ENCODE measurements around the gene CDAN1.

The CDAN1 gene

DNA sequence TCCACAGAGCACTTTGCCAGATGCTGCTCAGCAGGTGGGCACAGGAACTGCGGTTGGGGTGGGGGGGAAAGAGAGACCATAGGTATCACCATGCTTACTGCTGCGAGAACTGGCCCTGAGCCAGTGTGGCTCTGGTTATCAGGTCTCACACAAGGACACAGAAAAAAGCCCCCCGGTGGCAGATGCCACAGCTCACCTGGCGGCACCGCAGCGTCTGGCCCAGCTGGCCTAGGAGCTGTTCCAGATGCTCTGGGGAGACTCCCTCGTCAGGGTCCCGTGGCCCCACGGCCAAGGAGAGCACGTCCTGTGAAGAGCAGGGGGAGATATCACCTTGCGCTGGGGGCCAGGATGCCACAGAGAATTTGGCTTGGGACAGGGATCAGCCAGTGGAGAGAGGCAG lies 10.8 kb downstream of the CDAN1 start:
- no peak overlapping the region for H3K4me3 ChIP-seq (ENCODE audit: low read depth, low read length)
- DNase-seq (ENCODE audit: low read depth), result no peak
- TF ChIP-seq MYC (IDR thresholded peaks at IDR 0.05; ENCODE audit: low read depth, low read length) (no peak), POLR2A (IDR thresholded peaks at IDR 0.05; ENCODE audit: extremely low read depth, insufficient read length) (no peak)
- TF ChIP-seq, protein P1, sequence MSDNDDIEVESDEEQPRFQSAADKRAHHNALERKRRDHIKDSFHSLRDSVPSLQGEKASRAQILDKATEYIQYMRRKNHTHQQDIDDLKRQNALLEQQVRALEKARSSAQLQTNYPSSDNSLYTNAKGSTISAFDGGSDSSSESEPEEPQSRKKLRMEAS (IDR thresholded peaks at IDR 0.05; ENCODE audit: low read depth, low read length), result no peak
- TF ChIP-seq, protein P2, sequence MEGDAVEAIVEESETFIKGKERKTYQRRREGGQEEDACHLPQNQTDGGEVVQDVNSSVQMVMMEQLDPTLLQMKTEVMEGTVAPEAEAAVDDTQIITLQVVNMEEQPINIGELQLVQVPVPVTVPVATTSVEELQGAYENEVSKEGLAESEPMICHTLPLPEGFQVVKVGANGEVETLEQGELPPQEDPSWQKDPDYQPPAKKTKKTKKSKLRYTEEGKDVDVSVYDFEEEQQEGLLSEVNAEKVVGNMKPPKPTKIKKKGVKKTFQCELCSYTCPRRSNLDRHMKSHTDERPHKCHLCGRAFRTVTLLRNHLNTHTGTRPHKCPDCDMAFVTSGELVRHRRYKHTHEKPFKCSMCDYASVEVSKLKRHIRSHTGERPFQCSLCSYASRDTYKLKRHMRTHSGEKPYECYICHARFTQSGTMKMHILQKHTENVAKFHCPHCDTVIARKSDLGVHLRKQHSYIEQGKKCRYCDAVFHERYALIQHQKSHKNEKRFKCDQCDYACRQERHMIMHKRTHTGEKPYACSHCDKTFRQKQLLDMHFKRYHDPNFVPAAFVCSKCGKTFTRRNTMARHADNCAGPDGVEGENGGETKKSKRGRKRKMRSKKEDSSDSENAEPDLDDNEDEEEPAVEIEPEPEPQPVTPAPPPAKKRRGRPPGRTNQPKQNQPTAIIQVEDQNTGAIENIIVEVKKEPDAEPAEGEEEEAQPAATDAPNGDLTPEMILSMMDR (IDR thresholded peaks at IDR 0.05; ENCODE audit: low read depth, low read length), result no peak

GRCh38 chr15:42725331-42725903 lies 11.5 kb downstream of the CDAN1 start:
- H3K4me3 ChIP-seq (ENCODE audit: low read depth, low read length), result no peak overlapping the region
- DNase-seq (ENCODE audit: low read depth), result no peak
- TF ChIP-seq, protein P2 (IDR thresholded peaks at IDR 0.05; ENCODE audit: low read depth, low read length), result no peak
- TF ChIP-seq POLR2A (IDR thresholded peaks at IDR 0.05; ENCODE audit: extremely low read depth, insufficient read length) (no peak), MYC (IDR thresholded peaks at IDR 0.05; ENCODE audit: low read depth, low read length) (no peak)
- TF ChIP-seq, protein P1 (IDR thresholded peaks at IDR 0.05; ENCODE audit: low read depth, low read length), result no peak

DNA sequence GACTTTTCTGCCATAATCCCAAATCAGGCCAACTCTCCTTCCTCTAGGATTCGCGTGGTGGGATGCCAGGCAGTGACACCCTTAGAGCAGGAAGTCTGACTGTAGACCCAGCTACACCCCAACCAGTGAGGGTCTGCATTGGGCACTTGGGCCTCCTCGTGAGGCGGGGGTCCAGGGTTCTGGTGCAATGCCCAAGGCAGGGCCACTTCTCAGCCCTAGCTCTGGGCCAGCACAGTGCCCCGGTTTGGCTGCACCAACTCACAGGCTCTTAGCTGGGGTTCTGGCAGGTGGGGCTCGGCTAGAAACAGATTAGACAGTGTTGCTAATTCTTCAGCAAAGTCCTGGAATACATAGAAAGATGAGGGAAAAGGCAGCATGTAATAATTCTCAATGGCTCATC lies 12.7 kb downstream of the CDAN1 start:
- no peak for TF ChIP-seq MYC (IDR thresholded peaks at IDR 0.05; ENCODE audit: low read depth, low read length)
- TF ChIP-seq, protein P1 (IDR thresholded peaks at IDR 0.05; ENCODE audit: low read depth, low read length), result no peak
- TF ChIP-seq, protein P2 (IDR thresholded peaks at IDR 0.05; ENCODE audit: low read depth, low read length), result no peak
- no peak for DNase-seq (ENCODE audit: low read depth)
- H3K4me3 ChIP-seq (ENCODE audit: low read depth, low read length), result no peak overlapping the region

DNA sequence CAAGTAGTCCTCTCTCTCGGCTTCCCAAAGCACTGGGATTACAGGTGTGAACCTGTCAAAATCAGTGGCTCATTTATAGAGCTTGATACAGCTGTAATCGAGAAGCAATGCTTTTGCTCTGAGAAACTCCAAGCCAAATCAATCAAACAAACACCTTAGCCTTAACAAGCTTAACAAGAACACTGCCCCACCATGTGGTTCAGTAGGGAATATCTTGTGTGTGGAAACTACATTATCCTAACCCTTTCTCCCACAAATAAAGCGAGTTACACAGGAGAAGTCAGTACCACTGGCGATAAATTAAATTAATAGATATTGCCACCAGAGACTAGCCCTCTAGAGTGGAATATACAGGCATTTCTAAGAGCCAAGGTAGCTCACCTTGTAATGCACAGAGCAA lies 13.9 kb downstream of the CDAN1 start:
- no peak for TF ChIP-seq MYC (IDR thresholded peaks at IDR 0.05; ENCODE audit: low read depth, low read length)
- TF ChIP-seq, protein P1 (IDR thresholded peaks at IDR 0.05; ENCODE audit: low read depth, low read length), result no peak
- TF ChIP-seq POLR2A (IDR thresholded peaks at IDR 0.05; ENCODE audit: extremely low read depth, insufficient read length), result no peak
- TF ChIP-seq, protein P2 (IDR thresholded peaks at IDR 0.05; ENCODE audit: low read depth, low read length), result no peak
- DNase-seq (ENCODE audit: low read depth), result no peak
- H3K4me3 ChIP-seq (ENCODE audit: low read depth, low read length), result no peak overlapping the region

DNA sequence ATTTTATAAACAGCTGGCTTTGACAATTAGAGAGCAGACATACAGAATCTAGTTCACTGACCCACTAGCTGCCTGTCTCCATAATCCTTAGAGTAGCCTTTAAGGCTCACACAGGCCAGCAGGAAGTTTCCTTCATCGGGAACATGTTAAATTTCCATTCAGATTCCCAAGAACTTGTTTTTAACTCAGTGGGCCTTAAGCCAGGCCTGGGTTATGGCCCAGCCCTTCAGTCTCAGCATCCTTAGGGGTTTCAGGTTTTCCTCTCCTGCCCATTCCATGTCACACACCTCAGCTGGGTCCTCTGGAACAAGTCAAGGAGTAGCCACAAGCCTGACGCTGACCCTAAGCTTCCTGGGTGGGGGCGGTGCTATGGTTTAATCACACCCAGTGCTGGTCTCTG lies 15.0 kb downstream of the CDAN1 start:
- no peak for DNase-seq (ENCODE audit: low read depth)
- TF ChIP-seq, protein P1 (IDR thresholded peaks at IDR 0.05; ENCODE audit: low read depth, low read length), result no peak
- TF ChIP-seq MYC (IDR thresholded peaks at IDR 0.05; ENCODE audit: low read depth, low read length) (no peak), POLR2A (IDR thresholded peaks at IDR 0.05; ENCODE audit: extremely low read depth, insufficient read length) (no peak)
- TF ChIP-seq, protein P2 (IDR thresholded peaks at IDR 0.05; ENCODE audit: low read depth, low read length), result no peak

More for the DNA sequence above, 15.0 kb downstream of the CDAN1 start:
- H3K4me3 ChIP-seq (ENCODE audit: low read depth, low read length), result no peak overlapping the region

All from NB4 (cell line).